WTC11 (cell line): ENCODE data around the gene ACSF2. TPM values are rescaled to one million over a fixed set of nuclear protein-coding genes. Genes with fewer than 3 reads are reported as not detected.

Experiments used
- FOXP1 ChIP-seq: sonication (generic); formaldehyde crosslinking; IDR thresholded peaks from 2 replicates; pipeline ENCODE4 v1.8.0; 2022; ENCODE audit warnings: missing genetic modification reagents, mild to moderate bottlenecking, moderate library complexity, borderline replicate concordance
- MYBL2 ChIP-seq: sonication (generic); formaldehyde crosslinking; IDR thresholded peaks from 2 replicates; pipeline ENCODE4 v1.8.1; 2023; ENCODE audit warnings: mild to moderate bottlenecking, moderate library complexity, missing genetic modification reagents
- SP1 ChIP-seq: sonication (generic); formaldehyde crosslinking; conservative IDR thresholded peaks from 2 replicates; pipeline ENCODE4 v1.8.1; 2022; ENCODE audit warnings: missing genetic modification reagents
- TEAD4 ChIP-seq: sonication (generic); formaldehyde crosslinking; IDR thresholded peaks from 2 replicates; pipeline ENCODE4 v1.8.0; 2022; ENCODE audit warnings: mild to moderate bottlenecking, missing genetic modification reagents
- TP53 ChIP-seq: sonication (generic); formaldehyde crosslinking; IDR thresholded peaks from 2 replicates; pipeline ENCODE4 v1.8.1; 2023; ENCODE audit warnings: mild to moderate bottlenecking, missing genetic modification reagents
- ZBTB21 ChIP-seq: sonication (generic); formaldehyde crosslinking; IDR thresholded peaks from 2 replicates; pipeline ENCODE4 v1.8.1; 2023; ENCODE audit warnings: mild to moderate bottlenecking, missing genetic modification reagents, borderline replicate concordance
- ZNF121 ChIP-seq: sonication (generic); formaldehyde crosslinking; IDR thresholded peaks from 2 replicates; pipeline ENCODE4 v1.8.0; 2023; ENCODE audit warnings: missing genetic modification reagents
- ZNF219 ChIP-seq: sonication (generic); formaldehyde crosslinking; IDR thresholded peaks from 2 replicates; pipeline ENCODE4 v1.8.0; 2023; ENCODE audit warnings: missing genetic modification reagents, mild to moderate bottlenecking, borderline replicate concordance
- total RNA-seq: library from RNA; stranded (reverse); gene quantifications from 3 replicates; pipeline ENCODE4 v1.2.3, GENCODE V29; 2021
- TF ChIP-seq, protein P1 (sequence below): sonication (generic); formaldehyde crosslinking; IDR thresholded peaks from 2 replicates; pipeline ENCODE4 v1.8.1; 2022; ENCODE audit warnings: missing genetic modification reagents, borderline replicate concordance
- TF ChIP-seq, protein P2 (sequence below): sonication (generic); formaldehyde crosslinking; IDR thresholded peaks from 2 replicates; pipeline ENCODE4 v1.8.0; 2022; ENCODE audit warnings: missing genetic modification reagents
- TF ChIP-seq, protein P3 (sequence below): sonication (generic); formaldehyde crosslinking; IDR thresholded peaks from 2 replicates; pipeline ENCODE4 v1.8.0; 2022; ENCODE audit warnings: mild to moderate bottlenecking, missing genetic modification reagents
- TF ChIP-seq, protein P4 (sequence below): sonication (generic); formaldehyde crosslinking; IDR thresholded peaks from 2 replicates; pipeline ENCODE4 v1.8.0; 2023; ENCODE audit warnings: missing genetic modification reagents, mild to moderate bottlenecking, borderline replicate concordance
- TF ChIP-seq, protein P5 (sequence below): fragments of 250-450 bp; sonication (Bioruptor Pico); IDR thresholded peaks from 2 replicates; pipeline ENCODE4 v1.9.0; 2021; ENCODE audit warnings: mild to moderate bottlenecking, borderline replicate concordance
- TF ChIP-seq, protein P6 (sequence below): sonication (generic); formaldehyde crosslinking; IDR thresholded peaks from 2 replicates; pipeline ENCODE4 v1.8.1; 2022; ENCODE audit warnings: mild to moderate bottlenecking, missing genetic modification reagents, moderate library complexity, borderline replicate concordance
- TF ChIP-seq, protein P7 (sequence below): sonication (generic); formaldehyde crosslinking; IDR thresholded peaks from 2 replicates; pipeline ENCODE4 v1.8.1; 2022; ENCODE audit warnings: mild to moderate bottlenecking, moderate library complexity, missing genetic modification reagents
- TF ChIP-seq, protein P8 (sequence below): fragments of 250-450 bp; sonication (Bioruptor Pico); IDR thresholded peaks from 2 replicates; pipeline ENCODE4 v1.9.0; 2021; ENCODE audit warnings: moderate library complexity, mild to moderate bottlenecking, inconsistent platforms, borderline replicate concordance

The ACSF2 gene
- total RNA-seq, 1 experiment from 2014 or later: 19.9 TPM

DNA sequence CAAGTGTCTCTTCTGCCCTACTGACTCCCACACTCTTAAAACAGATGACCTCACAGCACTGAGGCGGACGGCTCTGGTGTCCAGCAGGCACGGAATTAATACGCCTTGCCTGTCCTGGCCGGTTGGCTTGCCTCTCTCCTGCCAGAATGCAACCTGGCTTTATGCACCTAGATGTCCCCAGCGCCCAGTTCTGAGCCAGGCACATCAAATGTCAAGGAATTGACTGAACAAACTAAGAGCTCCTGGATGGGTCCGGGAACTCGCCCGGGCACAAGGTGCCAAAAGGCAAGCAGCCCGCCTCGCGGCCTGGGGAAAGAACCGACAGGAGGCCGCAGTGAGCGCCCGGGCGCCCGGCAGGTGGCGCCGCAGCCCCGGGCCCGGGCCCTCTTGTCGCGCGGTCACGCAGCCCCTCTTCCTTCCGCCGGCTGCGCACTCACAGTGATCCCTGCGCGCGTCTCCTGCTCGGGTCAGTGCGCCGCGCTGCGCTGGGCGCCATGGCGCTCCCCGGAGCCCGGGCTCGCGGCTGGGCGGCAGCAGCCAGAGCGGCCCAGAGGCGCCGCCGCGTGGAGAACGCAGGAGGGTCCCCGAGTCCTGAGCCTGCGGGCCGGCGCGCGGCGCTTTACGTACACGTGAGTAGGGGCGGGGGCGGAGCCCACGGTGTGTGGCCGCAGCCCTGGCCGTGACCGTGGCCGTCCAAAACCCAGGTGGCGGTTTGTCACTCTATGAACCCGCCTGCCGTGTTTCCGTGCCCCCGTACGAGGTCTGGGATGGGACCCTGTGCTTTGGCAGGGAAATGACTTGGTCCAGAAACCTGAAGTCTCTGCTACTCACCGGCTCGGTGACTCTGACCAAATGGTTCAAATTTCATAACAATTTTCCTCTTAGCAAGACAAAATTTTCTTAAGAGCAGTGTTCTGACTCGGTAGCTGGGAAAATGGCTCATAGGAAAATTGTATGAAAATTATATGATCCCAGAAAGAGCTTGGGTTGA is 52.7 kb downstream of the ACSF2 start, which contains the start of gene RSAD1 (continued):
- TF ChIP-seq, protein P1, sequence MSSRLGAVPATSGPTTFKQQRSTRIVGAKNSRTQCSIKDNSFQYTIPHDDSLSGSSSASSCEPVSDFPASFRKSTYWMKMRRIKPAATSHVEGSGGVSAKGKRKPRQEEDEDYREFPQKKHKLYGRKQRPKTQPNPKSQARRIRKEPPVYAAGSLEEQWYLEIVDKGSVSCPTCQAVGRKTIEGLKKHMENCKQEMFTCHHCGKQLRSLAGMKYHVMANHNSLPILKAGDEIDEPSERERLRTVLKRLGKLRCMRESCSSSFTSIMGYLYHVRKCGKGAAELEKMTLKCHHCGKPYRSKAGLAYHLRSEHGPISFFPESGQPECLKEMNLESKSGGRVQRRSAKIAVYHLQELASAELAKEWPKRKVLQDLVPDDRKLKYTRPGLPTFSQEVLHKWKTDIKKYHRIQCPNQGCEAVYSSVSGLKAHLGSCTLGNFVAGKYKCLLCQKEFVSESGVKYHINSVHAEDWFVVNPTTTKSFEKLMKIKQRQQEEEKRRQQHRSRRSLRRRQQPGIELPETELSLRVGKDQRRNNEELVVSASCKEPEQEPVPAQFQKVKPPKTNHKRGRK (CRISPR knock-in tag): no peak
- TF ChIP-seq, protein P2, sequence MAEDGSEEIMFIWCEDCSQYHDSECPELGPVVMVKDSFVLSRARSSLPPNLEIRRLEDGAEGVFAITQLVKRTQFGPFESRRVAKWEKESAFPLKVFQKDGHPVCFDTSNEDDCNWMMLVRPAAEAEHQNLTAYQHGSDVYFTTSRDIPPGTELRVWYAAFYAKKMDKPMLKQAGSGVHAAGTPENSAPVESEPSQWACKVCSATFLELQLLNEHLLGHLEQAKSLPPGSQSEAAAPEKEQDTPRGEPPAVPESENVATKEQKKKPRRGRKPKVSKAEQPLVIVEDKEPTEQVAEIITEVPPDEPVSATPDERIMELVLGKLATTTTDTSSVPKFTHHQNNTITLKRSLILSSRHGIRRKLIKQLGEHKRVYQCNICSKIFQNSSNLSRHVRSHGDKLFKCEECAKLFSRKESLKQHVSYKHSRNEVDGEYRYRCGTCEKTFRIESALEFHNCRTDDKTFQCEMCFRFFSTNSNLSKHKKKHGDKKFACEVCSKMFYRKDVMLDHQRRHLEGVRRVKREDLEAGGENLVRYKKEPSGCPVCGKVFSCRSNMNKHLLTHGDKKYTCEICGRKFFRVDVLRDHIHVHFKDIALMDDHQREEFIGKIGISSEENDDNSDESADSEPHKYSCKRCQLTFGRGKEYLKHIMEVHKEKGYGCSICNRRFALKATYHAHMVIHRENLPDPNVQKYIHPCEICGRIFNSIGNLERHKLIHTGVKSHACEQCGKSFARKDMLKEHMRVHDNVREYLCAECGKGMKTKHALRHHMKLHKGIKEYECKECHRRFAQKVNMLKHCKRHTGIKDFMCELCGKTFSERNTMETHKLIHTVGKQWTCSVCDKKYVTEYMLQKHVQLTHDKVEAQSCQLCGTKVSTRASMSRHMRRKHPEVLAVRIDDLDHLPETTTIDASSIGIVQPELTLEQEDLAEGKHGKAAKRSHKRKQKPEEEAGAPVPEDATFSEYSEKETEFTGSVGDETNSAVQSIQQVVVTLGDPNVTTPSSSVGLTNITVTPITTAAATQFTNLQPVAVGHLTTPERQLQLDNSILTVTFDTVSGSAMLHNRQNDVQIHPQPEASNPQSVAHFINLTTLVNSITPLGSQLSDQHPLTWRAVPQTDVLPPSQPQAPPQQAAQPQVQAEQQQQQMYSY (CRISPR knock-in tag): no peak
- TF ChIP-seq, protein P3, sequence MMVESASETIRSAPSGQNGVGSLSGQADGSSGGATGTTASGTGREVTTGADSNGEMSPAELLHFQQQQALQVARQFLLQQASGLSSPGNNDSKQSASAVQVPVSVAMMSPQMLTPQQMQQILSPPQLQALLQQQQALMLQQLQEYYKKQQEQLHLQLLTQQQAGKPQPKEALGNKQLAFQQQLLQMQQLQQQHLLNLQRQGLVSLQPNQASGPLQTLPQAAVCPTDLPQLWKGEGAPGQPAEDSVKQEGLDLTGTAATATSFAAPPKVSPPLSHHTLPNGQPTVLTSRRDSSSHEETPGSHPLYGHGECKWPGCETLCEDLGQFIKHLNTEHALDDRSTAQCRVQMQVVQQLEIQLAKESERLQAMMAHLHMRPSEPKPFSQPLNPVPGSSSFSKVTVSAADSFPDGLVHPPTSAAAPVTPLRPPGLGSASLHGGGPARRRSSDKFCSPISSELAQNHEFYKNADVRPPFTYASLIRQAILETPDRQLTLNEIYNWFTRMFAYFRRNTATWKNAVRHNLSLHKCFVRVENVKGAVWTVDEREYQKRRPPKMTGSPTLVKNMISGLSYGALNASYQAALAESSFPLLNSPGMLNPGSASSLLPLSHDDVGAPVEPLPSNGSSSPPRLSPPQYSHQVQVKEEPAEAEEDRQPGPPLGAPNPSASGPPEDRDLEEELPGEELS (CRISPR knock-in tag): peak; percentile 53; the same call in 1 of the 2 replicates
- TF ChIP-seq, protein P4, sequence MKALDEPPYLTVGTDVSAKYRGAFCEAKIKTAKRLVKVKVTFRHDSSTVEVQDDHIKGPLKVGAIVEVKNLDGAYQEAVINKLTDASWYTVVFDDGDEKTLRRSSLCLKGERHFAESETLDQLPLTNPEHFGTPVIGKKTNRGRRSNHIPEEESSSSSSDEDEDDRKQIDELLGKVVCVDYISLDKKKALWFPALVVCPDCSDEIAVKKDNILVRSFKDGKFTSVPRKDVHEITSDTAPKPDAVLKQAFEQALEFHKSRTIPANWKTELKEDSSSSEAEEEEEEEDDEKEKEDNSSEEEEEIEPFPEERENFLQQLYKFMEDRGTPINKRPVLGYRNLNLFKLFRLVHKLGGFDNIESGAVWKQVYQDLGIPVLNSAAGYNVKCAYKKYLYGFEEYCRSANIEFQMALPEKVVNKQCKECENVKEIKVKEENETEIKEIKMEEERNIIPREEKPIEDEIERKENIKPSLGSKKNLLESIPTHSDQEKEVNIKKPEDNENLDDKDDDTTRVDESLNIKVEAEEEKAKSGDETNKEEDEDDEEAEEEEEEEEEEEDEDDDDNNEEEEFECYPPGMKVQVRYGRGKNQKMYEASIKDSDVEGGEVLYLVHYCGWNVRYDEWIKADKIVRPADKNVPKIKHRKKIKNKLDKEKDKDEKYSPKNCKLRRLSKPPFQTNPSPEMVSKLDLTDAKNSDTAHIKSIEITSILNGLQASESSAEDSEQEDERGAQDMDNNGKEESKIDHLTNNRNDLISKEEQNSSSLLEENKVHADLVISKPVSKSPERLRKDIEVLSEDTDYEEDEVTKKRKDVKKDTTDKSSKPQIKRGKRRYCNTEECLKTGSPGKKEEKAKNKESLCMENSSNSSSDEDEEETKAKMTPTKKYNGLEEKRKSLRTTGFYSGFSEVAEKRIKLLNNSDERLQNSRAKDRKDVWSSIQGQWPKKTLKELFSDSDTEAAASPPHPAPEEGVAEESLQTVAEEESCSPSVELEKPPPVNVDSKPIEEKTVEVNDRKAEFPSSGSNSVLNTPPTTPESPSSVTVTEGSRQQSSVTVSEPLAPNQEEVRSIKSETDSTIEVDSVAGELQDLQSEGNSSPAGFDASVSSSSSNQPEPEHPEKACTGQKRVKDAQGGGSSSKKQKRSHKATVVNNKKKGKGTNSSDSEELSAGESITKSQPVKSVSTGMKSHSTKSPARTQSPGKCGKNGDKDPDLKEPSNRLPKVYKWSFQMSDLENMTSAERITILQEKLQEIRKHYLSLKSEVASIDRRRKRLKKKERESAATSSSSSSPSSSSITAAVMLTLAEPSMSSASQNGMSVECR (CRISPR knock-in tag): no peak
- no peak for TF ChIP-seq ZNF121
- TF ChIP-seq, protein P5, sequence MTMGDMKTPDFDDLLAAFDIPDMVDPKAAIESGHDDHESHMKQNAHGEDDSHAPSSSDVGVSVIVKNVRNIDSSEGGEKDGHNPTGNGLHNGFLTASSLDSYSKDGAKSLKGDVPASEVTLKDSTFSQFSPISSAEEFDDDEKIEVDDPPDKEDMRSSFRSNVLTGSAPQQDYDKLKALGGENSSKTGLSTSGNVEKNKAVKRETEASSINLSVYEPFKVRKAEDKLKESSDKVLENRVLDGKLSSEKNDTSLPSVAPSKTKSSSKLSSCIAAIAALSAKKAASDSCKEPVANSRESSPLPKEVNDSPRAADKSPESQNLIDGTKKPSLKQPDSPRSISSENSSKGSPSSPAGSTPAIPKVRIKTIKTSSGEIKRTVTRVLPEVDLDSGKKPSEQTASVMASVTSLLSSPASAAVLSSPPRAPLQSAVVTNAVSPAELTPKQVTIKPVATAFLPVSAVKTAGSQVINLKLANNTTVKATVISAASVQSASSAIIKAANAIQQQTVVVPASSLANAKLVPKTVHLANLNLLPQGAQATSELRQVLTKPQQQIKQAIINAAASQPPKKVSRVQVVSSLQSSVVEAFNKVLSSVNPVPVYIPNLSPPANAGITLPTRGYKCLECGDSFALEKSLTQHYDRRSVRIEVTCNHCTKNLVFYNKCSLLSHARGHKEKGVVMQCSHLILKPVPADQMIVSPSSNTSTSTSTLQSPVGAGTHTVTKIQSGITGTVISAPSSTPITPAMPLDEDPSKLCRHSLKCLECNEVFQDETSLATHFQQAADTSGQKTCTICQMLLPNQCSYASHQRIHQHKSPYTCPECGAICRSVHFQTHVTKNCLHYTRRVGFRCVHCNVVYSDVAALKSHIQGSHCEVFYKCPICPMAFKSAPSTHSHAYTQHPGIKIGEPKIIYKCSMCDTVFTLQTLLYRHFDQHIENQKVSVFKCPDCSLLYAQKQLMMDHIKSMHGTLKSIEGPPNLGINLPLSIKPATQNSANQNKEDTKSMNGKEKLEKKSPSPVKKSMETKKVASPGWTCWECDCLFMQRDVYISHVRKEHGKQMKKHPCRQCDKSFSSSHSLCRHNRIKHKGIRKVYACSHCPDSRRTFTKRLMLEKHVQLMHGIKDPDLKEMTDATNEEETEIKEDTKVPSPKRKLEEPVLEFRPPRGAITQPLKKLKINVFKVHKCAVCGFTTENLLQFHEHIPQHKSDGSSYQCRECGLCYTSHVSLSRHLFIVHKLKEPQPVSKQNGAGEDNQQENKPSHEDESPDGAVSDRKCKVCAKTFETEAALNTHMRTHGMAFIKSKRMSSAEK (CRISPR knock-in tag): no peak
- TF ChIP-seq ZNF219: no peak
- TF ChIP-seq, protein P6, sequence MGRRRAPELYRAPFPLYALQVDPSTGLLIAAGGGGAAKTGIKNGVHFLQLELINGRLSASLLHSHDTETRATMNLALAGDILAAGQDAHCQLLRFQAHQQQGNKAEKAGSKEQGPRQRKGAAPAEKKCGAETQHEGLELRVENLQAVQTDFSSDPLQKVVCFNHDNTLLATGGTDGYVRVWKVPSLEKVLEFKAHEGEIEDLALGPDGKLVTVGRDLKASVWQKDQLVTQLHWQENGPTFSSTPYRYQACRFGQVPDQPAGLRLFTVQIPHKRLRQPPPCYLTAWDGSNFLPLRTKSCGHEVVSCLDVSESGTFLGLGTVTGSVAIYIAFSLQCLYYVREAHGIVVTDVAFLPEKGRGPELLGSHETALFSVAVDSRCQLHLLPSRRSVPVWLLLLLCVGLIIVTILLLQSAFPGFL (CRISPR knock-in tag): no peak
- peak; percentile 85 for TF ChIP-seq TP53 (CRISPR knock-in tag)
- TF ChIP-seq, protein P7, sequence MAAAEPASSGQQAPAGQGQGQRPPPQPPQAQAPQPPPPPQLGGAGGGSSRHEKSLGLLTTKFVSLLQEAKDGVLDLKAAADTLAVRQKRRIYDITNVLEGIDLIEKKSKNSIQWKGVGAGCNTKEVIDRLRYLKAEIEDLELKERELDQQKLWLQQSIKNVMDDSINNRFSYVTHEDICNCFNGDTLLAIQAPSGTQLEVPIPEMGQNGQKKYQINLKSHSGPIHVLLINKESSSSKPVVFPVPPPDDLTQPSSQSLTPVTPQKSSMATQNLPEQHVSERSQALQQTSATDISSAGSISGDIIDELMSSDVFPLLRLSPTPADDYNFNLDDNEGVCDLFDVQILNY (CRISPR knock-in tag): peak; percentile 94
- TF ChIP-seq FOXP1 (CRISPR knock-in tag): peak; percentile 71; the same call in 1 of the 2 replicates
- TF ChIP-seq ZBTB21: 0 out of 2 replicates have a peak, but pooled peaks have one; percentile 32
- TF ChIP-seq MYBL2 (CRISPR knock-in tag): no peak
- TF ChIP-seq, protein P8, sequence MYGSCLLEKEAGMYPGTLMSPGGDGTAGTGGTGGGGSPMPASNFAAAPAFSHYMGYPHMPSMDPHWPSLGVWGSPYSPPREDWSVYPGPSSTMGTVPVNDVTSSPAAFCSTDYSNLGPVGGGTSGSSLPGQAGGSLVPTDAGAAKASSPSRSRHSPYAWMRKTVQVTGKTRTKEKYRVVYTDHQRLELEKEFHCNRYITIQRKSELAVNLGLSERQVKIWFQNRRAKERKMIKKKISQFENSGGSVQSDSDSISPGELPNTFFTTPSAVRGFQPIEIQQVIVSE (CRISPR knock-in tag): no peak
- no peak for TF ChIP-seq TEAD4 (CRISPR knock-in tag)
- 0 out of 2 replicates have a peak, but pooled peaks have one; percentile 54 for TF ChIP-seq SP1 (CRISPR knock-in tag)
